Panc1 (cell line): ENCODE measurements around the gene KATNAL1. TPM values are rescaled to one million over a fixed set of nuclear protein-coding genes. Genes with fewer than 3 reads are reported as not detected.

ENCODE experiments used
- ATAC-seq: fragments of 200-7000 bp; cut with Tn5 transposase; 2 replicates; pipeline ENCODE4 v1.9.1; 2020; ENCODE audit warnings: mild to moderate bottlenecking, moderate library complexity
- BruUV-seq: library from RNA; stranded (reverse); fragments of 400-500 nt; replicated peaks from 2 replicates; lab custom pipeline; 2021; lab: Mats Ljungman, UMichigan
- CTCF ChIA-PET: fragments of 300-600 bp; sonication (Branson Sonifier 250); formaldehyde crosslinking; loops from one replicate; lab custom pipeline; 2022; ENCODE audit warnings: antibody characterized with exemption; lab: Charles Lee
- POLR2A ChIA-PET: fragments of 300-600 bp; sonication (Branson Sonifier 250); formaldehyde crosslinking; loops from one replicate; lab custom pipeline; 2022; ENCODE audit warnings: antibody characterized with exemption; lab: Charles Lee
- DNase-seq: peaks from one replicate; pipeline ENCODE4 v3.0.0-alpha.2; 2010; ENCODE audit warnings: low read depth, low spot score
- H3K27ac ChIP-seq: 2 replicates; pipeline ENCODE4 v1.5.1; 2011; ENCODE audit warnings: mild to moderate bottlenecking, low read length, inconsistent platforms
- H3K27me3 ChIP-seq: fragments of 200-500 bp; sonication (Bioruptor generic); 2 replicates; pipeline ENCODE4 v1.6.0; 2014; ENCODE audit warnings: low read length, inconsistent platforms; ENCODE audit not compliant: control insufficient read depth, insufficient read depth
- H3K36me3 ChIP-seq: fragments of 200-500 bp; sonication (Bioruptor generic); 2 replicates; pipeline ENCODE4 v1.5.1; 2014; ENCODE audit warnings: inconsistent platforms, mild to moderate bottlenecking, low read length, moderate library complexity; ENCODE audit not compliant: control insufficient read depth, insufficient read depth
- H3K4me1 ChIP-seq: 2 replicates; pipeline ENCODE4 v1.5.1; 2011; ENCODE audit warnings: inconsistent platforms, mild to moderate bottlenecking, low read length, moderate library complexity; ENCODE audit not compliant: control insufficient read depth, insufficient read depth
- H3K4me3 ChIP-seq, 2 experiments: 2 replicates each; pipeline ENCODE4 v1.5.1; 2011 to 2012; ENCODE audit warnings: low read depth in 2 of 2, low read length in 2 of 2, mild to moderate bottlenecking in 2 of 2, inconsistent platforms in 1 of 2, moderate library complexity in 1 of 2
- H3K9me3 ChIP-seq: fragments of 200-500 bp; sonication (Bioruptor generic); 2 replicates; pipeline ENCODE4 v1.5.1; 2014; ENCODE audit warnings: low read depth, mild to moderate bottlenecking, inconsistent platforms, low read length, moderate library complexity; ENCODE audit not compliant: control insufficient read depth, insufficient read depth
- POLR2AphosphoS5 ChIP-seq: IDR thresholded peaks from 2 replicates; pipeline ENCODE4 v1.6.1; 2012; ENCODE audit warnings: mild to moderate bottlenecking, low read depth, low read length, moderate library complexity
- SIN3A ChIP-seq: IDR thresholded peaks from 2 replicates; pipeline ENCODE4 v1.6.1; 2012; ENCODE audit warnings: low read depth, mild to moderate bottlenecking, low read length, moderate library complexity, borderline replicate concordance; ENCODE audit not compliant: insufficient read depth
- TCF7L2 ChIP-seq: IDR thresholded peaks from 2 replicates; pipeline ENCODE4 v1.6.1; 2011; ENCODE audit warnings: mild to moderate bottlenecking, low read depth, low read length, inconsistent platforms
- in situ Hi-C: cut with HindIII; loops from 2 replicates; pipeline ENCODE4 v1.10.0; 2016; ENCODE audit warnings: low sequenced_read_pairs, low pct_unique_long_range_greater_than_20kb
- intact Hi-C: fragments of 100-400 bp; cut with micrococcal nuclease; formaldehyde crosslinking; loops from one replicate; pipeline ENCODE4 v1.10.0; 2022; ENCODE audit not compliant: unreplicated experiment
- total RNA-seq: library from RNA; stranded (reverse); gene quantifications from one replicate; pipeline ENCODE4 v1.2.1, GENCODE V29; 2021; ENCODE audit not compliant: unreplicated experiment
- TF ChIP-seq, protein P1 (sequence below), 2 experiments: IDR thresholded peaks; 2 replicates each; pipeline ENCODE4 v1.6.1; 2011 to 2012; ENCODE audit warnings: low read depth in 2 of 2, control low read depth in 1 of 2, low read length in 1 of 2, mild to moderate bottlenecking in 1 of 2, moderate library complexity in 1 of 2; ENCODE audit not compliant: insufficient read depth in 1 of 2
- TF ChIP-seq, protein P2 (sequence below): fragments of 450-650 bp; IDR thresholded peaks from 2 replicates; pipeline ENCODE4 v1.5.1; 2017; ENCODE audit warnings: mild to moderate bottlenecking

KATNAL1 gene
- total RNA-seq, 1 experiment from 2014 or later: 34.3 TPM

GRCh38 chr13:30332456-30333143 is 25.2 kb upstream of the KATNAL1 start:
- ChIA-PET POLR2A (no interaction called here), CTCF (interaction anchor here (0.5 kb wide), 1 partner anchor 175 kb away, joined by 3 read pairs; no protein-coding TSS in a partner anchor)
- H3K4me3 ChIP-seq: no peak overlapping the region
- no peaks in the 10 kb centered on the region for H3K36me3 ChIP-seq
- no peaks in the 10 kb centered on the region for H3K27me3 ChIP-seq
- in situ Hi-C loops: no loop called here
- ATAC-seq (no peak), DNase-seq (no peak)
- H3K9me3 ChIP-seq: no peaks in the 10 kb centered on the region
- no TSS peak for BruUV-seq
- peaks cover 8% of the 10 kb centered on the region for H3K4me1 ChIP-seq
- TF ChIP-seq POLR2AphosphoS5 (no peak), SIN3A (no peak), TCF7L2 (no peak)
- TF ChIP-seq, protein P1, sequence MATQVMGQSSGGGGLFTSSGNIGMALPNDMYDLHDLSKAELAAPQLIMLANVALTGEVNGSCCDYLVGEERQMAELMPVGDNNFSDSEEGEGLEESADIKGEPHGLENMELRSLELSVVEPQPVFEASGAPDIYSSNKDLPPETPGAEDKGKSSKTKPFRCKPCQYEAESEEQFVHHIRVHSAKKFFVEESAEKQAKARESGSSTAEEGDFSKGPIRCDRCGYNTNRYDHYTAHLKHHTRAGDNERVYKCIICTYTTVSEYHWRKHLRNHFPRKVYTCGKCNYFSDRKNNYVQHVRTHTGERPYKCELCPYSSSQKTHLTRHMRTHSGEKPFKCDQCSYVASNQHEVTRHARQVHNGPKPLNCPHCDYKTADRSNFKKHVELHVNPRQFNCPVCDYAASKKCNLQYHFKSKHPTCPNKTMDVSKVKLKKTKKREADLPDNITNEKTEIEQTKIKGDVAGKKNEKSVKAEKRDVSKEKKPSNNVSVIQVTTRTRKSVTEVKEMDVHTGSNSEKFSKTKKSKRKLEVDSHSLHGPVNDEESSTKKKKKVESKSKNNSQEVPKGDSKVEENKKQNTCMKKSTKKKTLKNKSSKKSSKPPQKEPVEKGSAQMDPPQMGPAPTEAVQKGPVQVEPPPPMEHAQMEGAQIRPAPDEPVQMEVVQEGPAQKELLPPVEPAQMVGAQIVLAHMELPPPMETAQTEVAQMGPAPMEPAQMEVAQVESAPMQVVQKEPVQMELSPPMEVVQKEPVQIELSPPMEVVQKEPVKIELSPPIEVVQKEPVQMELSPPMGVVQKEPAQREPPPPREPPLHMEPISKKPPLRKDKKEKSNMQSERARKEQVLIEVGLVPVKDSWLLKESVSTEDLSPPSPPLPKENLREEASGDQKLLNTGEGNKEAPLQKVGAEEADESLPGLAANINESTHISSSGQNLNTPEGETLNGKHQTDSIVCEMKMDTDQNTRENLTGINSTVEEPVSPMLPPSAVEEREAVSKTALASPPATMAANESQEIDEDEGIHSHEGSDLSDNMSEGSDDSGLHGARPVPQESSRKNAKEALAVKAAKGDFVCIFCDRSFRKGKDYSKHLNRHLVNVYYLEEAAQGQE (IDR thresholded peaks at IDR 0.05; ENCODE audit: insufficient read depth in 1 of 2, low read depth in 2 of 2, low read length in 1 of 2): no peak
- TF ChIP-seq, protein P2, sequence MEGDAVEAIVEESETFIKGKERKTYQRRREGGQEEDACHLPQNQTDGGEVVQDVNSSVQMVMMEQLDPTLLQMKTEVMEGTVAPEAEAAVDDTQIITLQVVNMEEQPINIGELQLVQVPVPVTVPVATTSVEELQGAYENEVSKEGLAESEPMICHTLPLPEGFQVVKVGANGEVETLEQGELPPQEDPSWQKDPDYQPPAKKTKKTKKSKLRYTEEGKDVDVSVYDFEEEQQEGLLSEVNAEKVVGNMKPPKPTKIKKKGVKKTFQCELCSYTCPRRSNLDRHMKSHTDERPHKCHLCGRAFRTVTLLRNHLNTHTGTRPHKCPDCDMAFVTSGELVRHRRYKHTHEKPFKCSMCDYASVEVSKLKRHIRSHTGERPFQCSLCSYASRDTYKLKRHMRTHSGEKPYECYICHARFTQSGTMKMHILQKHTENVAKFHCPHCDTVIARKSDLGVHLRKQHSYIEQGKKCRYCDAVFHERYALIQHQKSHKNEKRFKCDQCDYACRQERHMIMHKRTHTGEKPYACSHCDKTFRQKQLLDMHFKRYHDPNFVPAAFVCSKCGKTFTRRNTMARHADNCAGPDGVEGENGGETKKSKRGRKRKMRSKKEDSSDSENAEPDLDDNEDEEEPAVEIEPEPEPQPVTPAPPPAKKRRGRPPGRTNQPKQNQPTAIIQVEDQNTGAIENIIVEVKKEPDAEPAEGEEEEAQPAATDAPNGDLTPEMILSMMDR: no peak
- intact Hi-C loops: no loop called here
- H3K27ac ChIP-seq: 0 out of 2 replicates have a peak overlapping the region, but pooled peaks have one; percentile 12

GRCh38 chr13:30331331-30331771 is 24.0 kb upstream of the KATNAL1 start:
- DNase-seq (no peak), ATAC-seq (no peak)
- intact Hi-C loops: no loop called here

More at GRCh38 chr13:30331331-30331771, 24.0 kb upstream of the KATNAL1 start:
- no peaks in the 10 kb centered on the region for H3K27me3 ChIP-seq
- H3K27ac ChIP-seq: no peak overlapping the region
- H3K9me3 ChIP-seq: no peaks in the 10 kb centered on the region
- TF ChIP-seq TCF7L2: no peak
- TF ChIP-seq, protein P1 (IDR thresholded peaks at IDR 0.05; ENCODE audit: insufficient read depth in 1 of 2, low read depth in 2 of 2, low read length in 1 of 2): no peak
- TF ChIP-seq SIN3A: no peak
- TF ChIP-seq, protein P2: no peak
- TF ChIP-seq POLR2AphosphoS5: no peak
- POLR2A ChIA-PET: no interaction called here
- 0 out of 2 replicates have a peak, but pooled peaks cover 4% of the 10 kb centered on the region for H3K4me1 ChIP-seq
- no TSS peak for BruUV-seq
- no peaks in the 10 kb centered on the region for H3K36me3 ChIP-seq
- H3K4me3 ChIP-seq: no peak overlapping the region
- in situ Hi-C loops: no loop called here
- CTCF ChIA-PET: no interaction called here
